KOPT-K1 (cell line): ENCODE results near the gene TMCO6.
"Not testable (repeated sequence)": the region's sequence is repeated elsewhere in the genome, so short reads cannot be mapped to it uniquely, and the experiment has no call there.

Experiments
- H3K27ac ChIP-seq: fragments of 200-600 bp; sonication (generic); 2 replicates; pipeline ENCODE4 v1.5.1; 2016; ENCODE audit warnings: antibody characterized with exemption, mild to moderate bottlenecking, low read depth, low read length; ENCODE audit not compliant: poor library complexity, severe bottlenecking
- H3K36me3 ChIP-seq: fragments of 200-600 bp; sonication (generic); 2 replicates; pipeline ENCODE4 v1.5.1; 2017; ENCODE audit warnings: antibody characterized with exemption, mild to moderate bottlenecking, low read length, moderate library complexity; ENCODE audit not compliant: insufficient read depth
- H3K9me3 ChIP-seq: fragments of 200-600 bp; sonication (generic); 2 replicates; pipeline ENCODE4 v1.5.1; 2017; ENCODE audit warnings: antibody characterized with exemption, low read length, mild to moderate bottlenecking; ENCODE audit not compliant: insufficient read depth, poor library complexity, severe bottlenecking

Gene TMCO6

DNA sequence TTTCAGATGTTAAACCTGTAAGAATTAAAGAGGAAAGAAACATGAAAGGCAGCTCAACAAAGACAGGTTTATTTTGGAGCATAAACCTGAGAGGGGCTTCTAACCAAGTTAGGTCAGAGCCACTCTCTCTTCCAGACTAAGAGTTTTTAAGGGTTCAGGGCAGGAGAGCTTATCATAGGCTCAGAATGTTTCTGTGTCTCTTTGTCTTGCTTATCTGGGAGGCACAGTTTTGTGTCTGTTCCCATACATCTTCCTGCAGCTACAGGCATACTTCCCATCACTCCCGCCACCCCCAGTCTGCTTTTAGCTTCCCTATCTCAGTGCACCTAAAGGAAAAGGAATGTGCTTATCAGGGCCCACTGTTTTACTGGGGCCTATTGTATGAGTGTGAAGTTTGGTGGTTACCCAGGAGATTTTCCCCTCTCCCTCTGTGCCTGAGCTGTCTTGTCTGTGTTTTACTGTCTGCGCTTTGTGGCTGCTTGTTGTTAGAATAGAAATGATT is 28.2 kb upstream of the TMCO6 start:
- Histone ChIP-seq H3K36me3 (no peaks in the 10 kb centered on the region), H3K27ac (no peak overlapping the region), H3K9me3 (no peaks in the 10 kb centered on the region)

DNA sequence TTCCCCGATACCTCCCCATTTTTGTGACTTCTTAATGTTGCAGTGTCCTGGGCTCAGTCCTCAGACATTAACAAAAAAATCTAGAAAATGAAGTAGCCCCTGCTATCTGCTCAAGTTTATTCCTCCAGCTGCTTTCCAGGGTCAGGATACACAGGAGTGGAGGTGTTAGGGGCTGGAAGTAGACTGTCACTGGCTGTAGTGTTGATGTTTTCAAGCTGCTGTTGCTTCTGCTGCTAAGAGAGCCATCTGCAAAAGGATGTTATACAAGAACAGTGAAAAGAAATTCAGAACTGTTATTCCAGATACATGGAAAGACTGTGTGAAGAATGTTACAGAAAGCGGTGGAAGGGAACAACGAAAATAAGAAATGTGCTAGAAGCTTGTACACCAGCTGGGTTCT is 16.9 kb upstream of the TMCO6 start:
- Histone ChIP-seq H3K27ac (no peak overlapping the region), H3K9me3 (peaks cover 11% of the 10 kb centered on the region), H3K36me3 (no peaks in the 10 kb centered on the region)

- peaks cover 19% of the 10 kb centered on the region for H3K9me3 ChIP-seq
- not testable (repeated sequence) for H3K36me3 ChIP-seq, H3K27ac ChIP-seq
These were observed 16.2 kb upstream of the TMCO6 start for GRCh38 chr5:140623061-140623460.

DNA sequence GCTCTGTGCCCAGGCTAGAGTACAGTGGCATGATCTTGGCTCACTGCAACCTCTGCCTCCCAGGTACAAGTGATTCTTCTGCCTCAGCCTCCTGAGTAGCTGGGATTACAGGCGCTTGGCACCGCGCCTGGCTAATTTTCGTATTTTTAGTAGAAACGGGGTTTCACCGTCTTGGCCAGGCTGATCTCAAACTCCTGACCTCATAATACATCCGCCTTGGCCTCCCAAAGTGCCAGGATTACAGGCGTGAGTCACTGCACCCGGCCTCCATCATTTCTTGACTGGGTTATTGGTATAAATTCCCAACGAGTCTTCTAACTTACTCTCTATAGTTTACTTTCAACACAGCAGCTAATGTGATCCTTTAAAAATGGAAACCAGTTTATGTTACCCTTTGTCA is 14.4 kb upstream of the TMCO6 start:
- not testable (repeated sequence) for H3K27ac ChIP-seq

DNA sequence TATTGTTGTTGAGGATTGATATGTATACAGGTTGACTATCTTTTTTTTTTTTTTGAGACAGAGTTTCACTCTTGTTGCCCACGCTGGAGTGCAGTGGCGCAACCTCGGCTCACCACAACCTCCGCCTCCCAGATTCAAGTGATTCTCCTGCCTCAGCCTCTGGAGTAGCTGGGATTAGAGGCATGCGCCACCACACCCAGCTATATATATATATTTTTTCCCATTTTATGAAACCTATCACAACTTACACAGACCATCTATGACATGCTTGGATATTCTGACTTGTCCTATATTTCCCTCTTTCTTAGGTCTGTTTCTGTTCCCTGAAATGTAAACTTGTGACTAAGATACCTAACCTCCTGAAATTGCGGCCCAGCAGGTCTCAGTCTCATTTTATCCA is 11.3 kb upstream of the TMCO6 start:
- H3K36me3 ChIP-seq: no peaks in the 10 kb centered on the region
- H3K9me3 ChIP-seq: peaks cover 21% of the 10 kb centered on the region
- H3K27ac ChIP-seq: no peak overlapping the region

More for the DNA sequence above, 14.4 kb upstream of the TMCO6 start:
- H3K36me3 ChIP-seq: not testable (repeated sequence)
- H3K9me3 ChIP-seq: peaks cover 24% of the 10 kb centered on the region

GRCh38 chr5:140628711-140629110 is 10.5 kb upstream of the TMCO6 start:
- H3K36me3 ChIP-seq: no peaks in the 10 kb centered on the region
- no peak overlapping the region for H3K27ac ChIP-seq
- H3K9me3 ChIP-seq: peaks cover 21% of the 10 kb centered on the region

- Histone ChIP-seq H3K36me3 (no peaks in the 10 kb centered on the region), H3K9me3 (peaks cover 21% of the 10 kb centered on the region), H3K27ac (no peak overlapping the region)
These were observed 8.8 kb upstream of the TMCO6 start for GRCh38 chr5:140630292-140631035.

- Histone ChIP-seq H3K9me3 (peaks cover 21% of the 10 kb centered on the region), H3K27ac (no peak overlapping the region), H3K36me3 (no peaks in the 10 kb centered on the region)
These were observed 8.2 kb upstream of the TMCO6 start for GRCh38 chr5:140631036-140631417.

DNA sequence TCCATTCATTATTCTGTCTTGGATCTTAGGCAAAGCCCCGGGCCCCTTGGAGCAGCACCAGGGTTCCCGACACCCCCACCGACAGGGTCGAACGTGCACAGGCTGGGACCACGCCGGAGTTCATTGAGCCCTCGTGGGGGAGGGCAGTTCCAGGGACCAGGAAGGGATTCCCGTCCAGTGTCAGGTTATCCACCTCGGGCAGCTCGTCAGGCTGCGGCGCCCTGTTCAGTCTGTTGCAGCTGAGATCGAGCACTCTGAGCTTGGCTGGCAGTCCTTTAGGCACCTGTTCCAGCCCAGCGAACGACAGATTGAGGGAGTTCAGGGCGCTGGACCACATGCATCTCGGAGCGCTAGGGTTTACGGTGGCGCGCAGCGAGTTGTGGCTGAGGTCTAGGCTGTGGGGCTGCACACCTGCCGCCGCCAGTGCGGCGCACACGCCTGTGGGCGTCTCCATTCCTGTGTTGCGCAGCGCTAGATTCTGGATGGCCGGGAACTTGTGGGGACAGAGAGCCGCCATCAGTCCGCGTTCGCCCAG is 7.4 kb upstream of the TMCO6 start:
- H3K36me3 ChIP-seq: no peaks in the 10 kb centered on the region
- H3K27ac ChIP-seq: no peak overlapping the region
- peaks cover 21% of the 10 kb centered on the region for H3K9me3 ChIP-seq

DNA sequence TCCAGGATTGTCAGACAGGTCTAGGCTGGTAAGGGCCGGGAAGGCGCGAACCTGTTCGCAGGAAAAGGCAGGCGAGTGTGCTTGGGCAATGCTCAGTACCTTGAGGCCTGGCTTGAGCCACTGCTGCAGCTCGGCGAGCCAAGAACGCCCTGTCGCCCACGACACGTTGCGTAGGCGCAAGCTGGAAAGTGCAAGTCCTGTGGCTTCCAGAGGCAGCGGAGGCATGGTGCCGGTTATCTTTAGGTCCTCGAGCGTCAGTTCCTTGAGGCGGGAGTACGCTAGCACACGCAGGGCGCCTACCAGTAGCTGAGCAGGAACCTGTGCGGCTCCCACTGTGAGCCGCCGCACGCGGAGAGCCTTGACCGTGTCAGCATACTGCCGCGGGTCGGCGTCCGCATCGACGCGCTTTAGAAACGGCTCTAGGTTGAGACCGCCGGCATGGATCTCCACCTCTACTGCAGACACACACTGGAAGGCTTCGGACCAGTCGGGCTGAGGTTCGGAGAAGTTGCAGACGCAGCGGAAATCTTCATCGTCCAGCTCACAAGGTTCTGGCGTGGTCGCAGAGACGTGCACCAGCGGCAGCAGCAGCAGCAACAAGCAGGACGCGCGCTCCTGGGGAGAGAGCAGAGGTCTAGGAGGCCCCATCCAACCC is 6.8 kb upstream of the TMCO6 start:
- H3K9me3 ChIP-seq: peaks cover 15% of the 10 kb centered on the region
- no peaks in the 10 kb centered on the region for H3K36me3 ChIP-seq
- no peak overlapping the region for H3K27ac ChIP-seq

GRCh38 chr5:140633021-140633471 is 6.2 kb upstream of the TMCO6 start, which contains the start of gene CD14:
CD14 (minus strand) TSS chr5:140633175; CDS start chr5:140633071, 104 bp downstream.
- no peaks in the 10 kb centered on the region for H3K36me3 ChIP-seq
- peaks cover 9% of the 10 kb centered on the region for H3K9me3 ChIP-seq
- no peak within 1 kb of the TSS for H3K27ac ChIP-seq

- H3K27ac ChIP-seq: no peak overlapping the region
- H3K9me3 ChIP-seq: peaks cover 5% of the 10 kb centered on the region
- H3K36me3 ChIP-seq: no peaks in the 10 kb centered on the region
These were observed 5.8 kb upstream of the TMCO6 start for GRCh38 chr5:140633501-140633900.

- no peak overlapping the region for H3K27ac ChIP-seq
These were observed 5.1 kb upstream of the TMCO6 start for GRCh38 chr5:140634103-140634502.

DNA sequence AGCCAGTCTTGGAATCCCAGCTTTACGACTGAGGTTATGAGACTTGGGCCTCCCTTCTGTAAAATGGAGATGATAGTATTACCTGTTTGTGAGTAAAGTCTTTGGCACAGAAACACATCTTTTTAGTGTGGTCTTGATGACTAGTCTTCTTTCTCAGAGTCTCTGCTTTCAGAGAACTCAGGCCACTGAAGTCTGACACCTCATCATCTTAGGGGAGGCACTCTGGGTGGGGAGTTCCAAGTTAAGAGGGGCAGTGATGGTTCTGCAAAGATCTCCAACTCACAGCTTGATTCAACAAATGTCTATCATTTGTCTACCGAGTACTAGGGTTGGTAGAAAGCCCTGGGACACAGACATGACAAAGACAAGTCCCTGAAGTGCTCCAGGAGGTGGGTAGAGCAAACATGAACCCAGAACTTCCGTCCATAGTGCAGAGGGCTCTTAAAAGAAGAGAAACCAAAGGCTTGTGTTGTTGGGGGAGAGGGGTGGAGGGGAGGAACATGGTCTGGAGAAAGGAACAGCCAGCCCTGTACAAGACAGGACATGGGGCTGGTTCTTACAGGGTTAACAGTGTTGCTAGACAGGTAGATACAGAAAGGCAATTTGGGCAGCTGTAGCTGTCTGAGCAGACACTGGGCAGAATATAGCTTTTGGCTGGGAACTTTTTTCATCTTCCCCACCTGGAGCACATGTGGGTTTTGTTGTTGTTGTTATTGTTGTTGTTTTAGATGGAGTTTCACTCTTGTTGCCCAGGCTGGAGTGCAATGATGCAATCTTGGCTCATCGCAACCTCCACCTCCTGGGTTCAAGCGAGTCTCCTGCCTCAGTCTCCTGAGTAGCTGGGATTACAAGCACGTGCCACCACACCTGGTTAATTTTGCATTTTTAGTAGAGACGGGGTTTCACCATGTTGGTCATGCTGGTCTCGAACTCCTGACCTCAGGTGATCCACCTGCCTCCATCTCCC is 3.7 kb upstream of the TMCO6 start:
- Histone ChIP-seq H3K9me3 (no peaks in the 10 kb centered on the region), H3K27ac (no peak overlapping the region), H3K36me3 (peaks cover under 1% of the 10 kb centered on the region; the same call in 1 of the 2 replicates)

More at GRCh38 chr5:140634103-140634502, 5.1 kb upstream of the TMCO6 start:
- H3K9me3 ChIP-seq: no peaks in the 10 kb centered on the region
- no peaks in the 10 kb centered on the region for H3K36me3 ChIP-seq
